HG03354 (cell line): ENCODE data around the gene TNFSF15.
A peak's percentile ranks its signal among the peaks of the same experiment; 100 is the strongest.
"Not testable (repeated sequence)": the region's sequence is repeated elsewhere in the genome, so short reads cannot be mapped to it uniquely, and the experiment has no call there.

Experiments used
- ATAC-seq: cut with Tn5 transposase; IDR thresholded peaks from one replicate; pipeline ENCODE4 v1.9.1; 2021; ENCODE audit warnings: mild to moderate bottlenecking; ENCODE audit not compliant: unreplicated experiment, poor library complexity, severe bottlenecking

Gene TNFSF15

DNA sequence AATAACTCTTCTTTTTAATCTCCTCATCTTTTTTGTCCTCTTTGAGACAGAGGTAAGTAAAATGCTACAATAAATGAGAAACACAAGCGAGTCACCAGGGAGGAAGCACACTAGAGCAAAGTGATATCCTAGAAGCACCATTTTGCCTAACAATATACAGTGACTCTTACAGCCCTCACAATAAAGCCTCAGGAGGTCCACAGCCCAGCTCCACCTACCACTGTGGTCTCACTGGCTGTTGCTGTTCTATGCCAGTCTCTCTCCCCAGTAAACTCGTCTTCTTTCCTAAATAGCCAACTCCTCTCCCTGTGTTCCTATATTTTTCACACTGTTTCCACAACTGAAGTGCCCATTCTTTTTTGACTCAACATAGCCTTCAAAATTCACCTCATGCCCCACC, 44.3 kb downstream of the TNFSF15 start:
- no peak for ATAC-seq

GRCh38 chr9:114759512-114760341, 46.1 kb downstream of the TNFSF15 start:
- ATAC-seq = no peak

- no peak for ATAC-seq
These were observed 47.9 kb downstream of the TNFSF15 start for GRCh38 chr9:114757984-114758383.

- no peak for ATAC-seq
These were observed 48.4 kb downstream of the TNFSF15 start for GRCh38 chr9:114757395-114757794.

DNA sequence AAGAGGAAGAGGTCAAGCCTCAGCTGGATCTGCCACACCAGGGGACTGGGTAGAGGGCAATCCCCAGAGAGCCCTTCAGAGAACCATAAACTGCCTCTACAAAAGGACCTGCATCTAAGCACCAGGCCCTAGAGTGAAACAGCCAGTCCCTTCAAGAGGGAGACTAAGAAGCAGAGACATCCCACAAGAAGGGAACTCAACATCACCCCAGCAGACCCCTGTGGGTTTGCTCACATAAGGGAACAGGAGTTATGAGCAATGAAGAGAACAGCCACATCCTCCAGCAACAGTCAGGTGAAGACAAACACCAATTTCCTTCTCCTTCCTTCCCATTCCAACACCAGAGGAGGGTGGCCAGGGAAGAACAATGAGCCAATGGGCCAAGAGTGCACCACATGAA, 48.9 kb downstream of the TNFSF15 start:
- ATAC-seq = no peak

- no peak for ATAC-seq
These were observed 51.3 kb downstream of the TNFSF15 start for GRCh38 chr9:114754581-114754980.

DNA sequence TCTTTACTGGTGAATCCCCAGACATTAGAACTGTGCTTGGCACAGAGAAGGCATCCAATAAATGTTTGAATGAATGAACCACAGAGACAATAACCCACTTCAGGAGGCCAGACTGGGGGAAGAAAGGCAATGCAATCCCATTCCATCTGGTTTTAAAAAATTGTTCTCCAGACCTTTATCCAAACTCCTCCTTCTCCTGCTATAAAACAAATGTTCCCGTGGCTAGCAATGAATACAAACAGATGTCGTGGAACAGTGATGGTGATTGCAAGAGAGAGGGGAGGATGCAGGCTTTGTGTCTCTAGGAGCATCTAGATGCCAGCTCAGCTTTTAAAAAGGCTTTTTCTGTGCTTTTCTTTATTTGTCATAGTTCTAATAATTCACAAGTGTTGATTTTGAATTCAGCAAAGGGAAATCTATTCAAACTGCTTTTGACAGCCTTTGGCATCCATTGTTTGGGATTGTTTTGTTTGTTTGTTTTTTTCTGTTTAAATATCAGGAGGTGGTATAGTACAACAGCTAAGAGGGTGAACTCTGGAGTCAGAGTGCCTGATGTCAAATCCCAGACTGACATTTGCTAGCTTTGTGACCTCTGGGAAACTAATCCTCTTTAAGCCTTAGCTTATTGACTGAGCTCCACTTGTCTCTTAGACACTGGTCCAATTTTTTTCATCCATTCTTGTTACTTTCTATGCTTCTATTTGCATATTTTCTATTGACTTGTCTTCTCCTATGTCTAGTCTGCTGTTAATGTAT, 59.1 kb downstream of the TNFSF15 start:
- ATAC-seq = no peak

DNA sequence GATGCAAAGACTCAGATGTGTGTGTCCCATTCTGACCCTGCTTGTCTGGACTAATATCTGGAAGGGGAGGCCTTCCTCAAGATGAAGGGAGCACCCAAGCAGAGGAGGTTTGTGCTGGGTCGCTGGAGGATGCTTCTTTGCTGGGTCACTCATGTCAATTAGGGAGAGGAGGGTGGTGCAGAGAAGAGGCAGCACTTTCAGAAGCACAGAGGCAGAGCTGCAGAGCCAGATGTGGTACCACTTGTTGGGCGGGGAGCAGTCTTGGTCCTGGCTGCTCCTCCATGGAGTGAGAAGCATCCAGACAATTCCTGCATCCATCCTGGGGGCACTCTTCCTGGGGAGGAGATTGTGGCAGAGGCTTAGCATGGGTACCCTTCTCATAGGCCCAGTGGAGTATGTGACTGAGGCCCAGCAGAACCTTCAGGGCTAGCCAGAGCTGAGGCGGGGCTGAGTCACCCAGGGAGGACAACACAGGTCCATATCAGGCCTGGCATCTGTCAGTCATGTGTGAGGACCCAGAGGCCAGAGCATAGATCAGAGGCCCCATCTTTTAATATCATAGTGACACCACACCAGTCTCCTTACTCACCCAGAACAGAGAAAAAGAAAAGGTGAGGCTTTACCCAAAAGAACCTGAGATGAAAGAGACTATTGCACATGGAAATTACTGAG, 59.8 kb downstream of the TNFSF15 start:
- ATAC-seq = no peak

DNA sequence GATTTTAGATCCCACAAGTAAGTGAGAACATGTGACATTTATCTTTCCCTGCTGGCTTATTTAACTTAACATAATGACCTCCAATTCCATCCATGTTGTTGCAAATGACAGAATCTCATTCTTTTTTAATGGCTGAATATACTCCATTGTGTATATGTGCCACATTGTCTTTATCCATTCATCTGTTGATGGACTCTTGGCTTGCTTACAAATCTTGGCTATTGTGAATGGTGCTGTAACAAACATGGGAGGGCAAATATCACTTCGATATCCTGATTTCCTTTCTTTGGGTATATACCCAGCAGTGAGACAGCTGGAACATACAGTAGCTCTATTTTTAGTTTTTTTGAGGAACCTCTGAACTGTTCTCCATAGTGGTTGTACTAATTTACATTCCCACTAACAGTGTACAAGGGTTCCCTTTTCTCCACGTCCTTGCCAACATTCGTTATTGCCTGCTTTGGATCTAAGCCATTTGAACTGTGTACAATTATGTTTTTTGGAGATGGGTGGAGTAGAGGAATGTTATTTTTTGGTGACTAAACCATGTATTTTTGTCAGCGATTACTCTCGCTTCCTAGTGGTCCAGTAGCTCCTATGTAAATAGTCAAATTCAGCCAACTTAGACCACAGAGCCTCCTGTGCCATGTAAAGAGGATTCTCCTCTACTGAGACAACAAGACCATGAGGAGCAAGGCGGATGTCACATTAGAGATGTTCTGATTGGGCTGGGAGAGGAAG, 60.6 kb downstream of the TNFSF15 start:
- ATAC-seq = no peak

- ATAC-seq = no peak
These were observed 62.4 kb downstream of the TNFSF15 start for GRCh38 chr9:114743446-114743845.

- ATAC-seq = no peak
These were observed 62.9 kb downstream of the TNFSF15 start for GRCh38 chr9:114742947-114743346.

GRCh38 chr9:114741521-114741920, 64.3 kb downstream of the TNFSF15 start:
- ATAC-seq = not testable (repeated sequence)

- ATAC-seq = peak; percentile 68
These were observed 67.1 kb downstream of the TNFSF15 start for GRCh38 chr9:114738581-114739316.

- ATAC-seq = no peak
These were observed 68.0 kb downstream of the TNFSF15 start for GRCh38 chr9:114737847-114738246.

DNA sequence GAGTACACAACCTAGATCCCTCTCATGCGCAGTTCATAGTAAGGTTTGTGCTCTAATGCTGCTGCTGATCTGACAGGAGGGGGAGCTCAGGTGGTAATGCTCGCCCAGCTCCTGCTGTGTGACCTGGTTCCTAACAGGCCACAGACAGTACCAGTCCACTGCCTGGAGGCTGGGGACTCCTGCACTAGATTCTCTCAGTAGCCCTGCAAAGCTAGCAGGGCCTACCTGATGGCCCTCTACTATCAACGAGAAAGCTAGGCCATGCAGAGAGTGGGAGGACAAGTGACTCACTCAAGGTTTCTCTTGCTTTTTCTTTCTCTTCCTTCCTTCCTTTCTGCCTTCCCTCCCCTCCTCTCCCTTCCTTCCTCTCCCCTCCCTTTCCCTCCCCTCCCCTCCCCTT, 68.7 kb downstream of the TNFSF15 start:
- no peak for ATAC-seq

DNA sequence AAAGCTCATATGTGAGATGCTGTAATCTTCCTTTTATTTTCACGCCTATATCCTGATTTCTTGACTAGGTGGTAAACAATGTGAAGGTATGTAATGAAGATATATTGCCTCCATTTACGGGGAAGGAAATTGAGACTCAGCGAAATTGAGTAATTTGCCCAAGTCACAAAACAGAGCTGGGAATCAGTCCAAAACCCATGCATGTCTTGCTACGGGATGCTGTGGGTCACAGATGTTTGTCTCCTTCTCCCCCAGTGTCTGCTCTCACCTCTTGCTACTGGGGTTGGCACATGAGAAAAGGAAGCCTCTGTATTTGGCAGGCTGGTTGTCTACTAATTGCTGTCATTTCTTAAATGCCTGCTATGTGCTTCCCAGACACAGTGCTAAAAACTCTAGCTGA, 70.1 kb downstream of the TNFSF15 start:
- ATAC-seq = no peak

DNA sequence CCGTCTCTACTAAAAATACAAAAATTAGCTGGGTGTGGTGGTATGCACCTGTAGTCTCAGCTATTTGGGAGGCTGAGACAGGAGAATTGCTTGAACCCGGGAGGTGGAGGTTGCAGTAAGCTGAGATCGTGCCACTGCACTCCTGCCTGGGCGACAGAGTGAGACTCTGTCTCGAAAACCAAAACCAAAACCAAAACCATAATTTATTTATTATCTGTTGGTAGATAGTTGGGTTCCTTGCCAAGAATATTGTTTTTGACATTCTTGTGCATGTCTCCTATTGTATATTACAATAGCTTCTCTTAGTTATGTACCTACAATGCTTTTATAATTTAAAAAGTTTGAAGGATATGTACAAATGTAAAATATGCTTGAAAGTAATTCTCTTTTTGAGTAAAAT, 70.7 kb downstream of the TNFSF15 start:
- ATAC-seq = not testable (repeated sequence)
